ENCODE results near the gene LAMB3. TPM values are rescaled to one million over a fixed set of nuclear protein-coding genes. Genes with fewer than 3 reads are reported as not detected.

The LAMB3 gene
- polyA plus RNA-seq, 1 donor (not counting 4 experiments of a cell fraction or from before 2014, with no cell fraction given): 659 TPM

- Histone ChIP-seq H4K20me1 (ENCODE audit: control insufficient read depth, extremely low read depth, insufficient read depth, low read length) (no peaks in the 10 kb centered on the region), H3K9ac (ENCODE audit: control insufficient read depth, extremely low read depth, insufficient read depth, low read length) (no peak overlapping the region), H3K36me3 (ENCODE audit: control insufficient read depth in 2 of 2, extremely low read depth in 1 of 2, insufficient read depth in 2 of 2, low read length in 2 of 2) (no peaks in the 10 kb centered on the region), H3K4me3 (ENCODE audit: control insufficient read depth in 2 of 3, extremely low read depth in 1 of 3, insufficient read depth in 2 of 3, low read depth in 1 of 3, low read length in 3 of 3) (no peak overlapping the region), H3K27ac (ENCODE audit: control insufficient read depth, insufficient read depth, low read length) (no peak overlapping the region), H3K27me3 (ENCODE audit: control insufficient read depth, extremely low read depth, insufficient read depth, low read length) (peaks cover 22% of the 10 kb centered on the region), H3K79me2 (ENCODE audit: control insufficient read depth, insufficient read depth, low read length) (no peaks in the 10 kb centered on the region), H3K4me1 (ENCODE audit: control insufficient read depth, extremely low read depth, insufficient read depth, low read length) (peaks cover 23% of the 10 kb centered on the region), H2AFZ (ENCODE audit: control insufficient read depth, low read length) (no peak overlapping the region), H3K4me2 (ENCODE audit: control insufficient read depth, extremely low read depth, insufficient read depth, low read depth, low read length) (peak overlapping the region; percentile 78), H3K9me3 (ENCODE audit: control insufficient read depth, low read depth, low read length) (peaks cover 1% of the 10 kb centered on the region), H3K9me1 (ENCODE audit: control insufficient read depth, extremely low read depth, insufficient read depth, low read length) (no peaks in the 10 kb centered on the region)
- no peak for TF ChIP-seq EZH2 (IDR thresholded peaks at IDR 0.05; ENCODE audit: low read length)
- no peak for TF ChIP-seq CTCF (optimal IDR thresholded peaks at IDR 0.05 in 1 of 3, IDR thresholded peaks at IDR 0.05 in 1 of 3, conservative IDR thresholded peaks at IDR 0.05 in 1 of 3; ENCODE audit: extremely low read depth in 1 of 3, insufficient read depth in 2 of 3, low read length in 3 of 3)
- dilution Hi-C loops (cut with MboI; ENCODE audit: extremely low pct_ligation_motif_present, low sequenced_read_pairs): no loop called here
- FAIRE-seq (peak; percentile 39), DNase-seq (ENCODE audit: low read depth, low spot score) (no peak)
These were observed 65.9 kb downstream of the LAMB3 start for GRCh38 chr1:209586221-209586740.

GRCh38 chr1:209585672-209586071 is 66.6 kb downstream of the LAMB3 start:
- peaks cover 1% of the 10 kb centered on the region for H3K9me3 ChIP-seq (ENCODE audit: control insufficient read depth, low read depth, low read length)
- DNase-seq (ENCODE audit: low read depth, low spot score) (no peak), FAIRE-seq (peak; percentile 59)
- no peaks in the 10 kb centered on the region for H4K20me1 ChIP-seq (ENCODE audit: control insufficient read depth, extremely low read depth, insufficient read depth, low read length)
- peaks cover 22% of the 10 kb centered on the region for H3K27me3 ChIP-seq (ENCODE audit: control insufficient read depth, extremely low read depth, insufficient read depth, low read length)
- peak overlapping the region in 2 of 3 experiments; percentile 44 to 47 for H3K4me3 ChIP-seq (ENCODE audit: control insufficient read depth in 2 of 3, extremely low read depth in 1 of 3, insufficient read depth in 2 of 3, low read depth in 1 of 3, low read length in 3 of 3)
- H3K79me2 ChIP-seq (ENCODE audit: control insufficient read depth, insufficient read depth, low read length): no peaks in the 10 kb centered on the region
- no peaks in the 10 kb centered on the region for H3K9me1 ChIP-seq (ENCODE audit: control insufficient read depth, extremely low read depth, insufficient read depth, low read length)
- H3K9ac ChIP-seq (ENCODE audit: control insufficient read depth, extremely low read depth, insufficient read depth, low read length): no peak overlapping the region
- dilution Hi-C loops (cut with MboI; ENCODE audit: extremely low pct_ligation_motif_present, low sequenced_read_pairs): no loop called here
- peak overlapping the region; percentile 17 for H2AFZ ChIP-seq (ENCODE audit: control insufficient read depth, low read length)
- no peaks in the 10 kb centered on the region for H3K36me3 ChIP-seq (ENCODE audit: control insufficient read depth in 2 of 2, extremely low read depth in 1 of 2, insufficient read depth in 2 of 2, low read length in 2 of 2)
- TF ChIP-seq CTCF (optimal IDR thresholded peaks at IDR 0.05 in 1 of 3, IDR thresholded peaks at IDR 0.05 in 1 of 3, conservative IDR thresholded peaks at IDR 0.05 in 1 of 3; ENCODE audit: extremely low read depth in 1 of 3, insufficient read depth in 2 of 3, low read length in 3 of 3) (peak in 2 of 3 experiments; percentile 15 to 51), EZH2 (IDR thresholded peaks at IDR 0.05; ENCODE audit: low read length) (no peak)
- H3K27ac ChIP-seq (ENCODE audit: control insufficient read depth, insufficient read depth, low read length): no peak overlapping the region
- peak overlapping the region; percentile 78 for H3K4me2 ChIP-seq (ENCODE audit: control insufficient read depth, extremely low read depth, insufficient read depth, low read depth, low read length)
- H3K4me1 ChIP-seq (ENCODE audit: control insufficient read depth, extremely low read depth, insufficient read depth, low read length): peaks cover 23% of the 10 kb centered on the region

All from keratinocyte (primary cell).